T47D (cell line): ENCODE data around the gene EMD.

ENCODE experiments used
- DNase-seq, 2 experiments: peaks; one replicate each; pipeline versions ENCODE4 v3.0.0 to v3.0.0-alpha.2; 2011 to 2012; ENCODE audit warnings: low read depth in 1 of 2, low spot score in 1 of 2
- JUND ChIP-seq: IDR thresholded peaks from 2 replicates; pipeline ENCODE4 v1.6.1; 2012; ENCODE audit warnings: low read depth
- in situ Hi-C: cut with HindIII; loops from 2 replicates; pipeline ENCODE4 v1.10.0; 2016; ENCODE audit warnings: low sequenced_read_pairs, low pct_unique_long_range_greater_than_20kb

EMD gene

GRCh38 chrX:154359362-154360154, 19.5 kb upstream of the EMD start:
- no peak for DNase-seq
- TF ChIP-seq JUND = no peak
- in situ Hi-C loops = no loop called here

GRCh38 chrX:154360155-154360713, 18.9 kb upstream of the EMD start:
- in situ Hi-C loops = no loop called here
- TF ChIP-seq JUND = no peak
- no peak for DNase-seq

- no peak for DNase-seq
- no peak for TF ChIP-seq JUND
- in situ Hi-C loops = no loop called here
Observed at GRCh38 chrX:154362085-154362742, 16.9 kb upstream of the EMD start.

- in situ Hi-C loops = no loop called here
Observed at GRCh38 chrX:154363706-154364439, 15.2 kb upstream of the EMD start.

GRCh38 chrX:154365052-154365600, 14.0 kb upstream of the EMD start:
- DNase-seq = no peak
- in situ Hi-C loops = no loop called here

More at GRCh38 chrX:154363706-154364439, 15.2 kb upstream of the EMD start:
- no peak for DNase-seq
- no peak for TF ChIP-seq JUND

GRCh38 chrX:154365997-154366665, 13.0 kb upstream of the EMD start:
- in situ Hi-C loops = no loop called here

More at GRCh38 chrX:154365052-154365600, 14.0 kb upstream of the EMD start:
- no peak for TF ChIP-seq JUND

GRCh38 chrX:154366666-154367055, 12.4 kb upstream of the EMD start:
- DNase-seq = no peak
- in situ Hi-C loops = no loop called here
- no peak for TF ChIP-seq JUND

More at GRCh38 chrX:154365997-154366665, 13.0 kb upstream of the EMD start:
- no peak for TF ChIP-seq JUND
- DNase-seq = no peak

GRCh38 chrX:154367474-154368308, 11.4 kb upstream of the EMD start:
- in situ Hi-C loops = no loop called here
- TF ChIP-seq JUND = no peak
- DNase-seq = no peak

GRCh38 chrX:154368630-154369448, 10.3 kb upstream of the EMD start:
- TF ChIP-seq JUND = no peak
- in situ Hi-C loops = no loop called here
- peak in 1 of 2 experiments; percentile 61 for DNase-seq
